Measurements from ENCODE around the gene STMN1. TPM values are rescaled to one million over a fixed set of nuclear protein-coding genes. Genes with fewer than 3 reads are reported as not detected.

Gene STMN1
- total and polyA plus RNA-seq, 10 of the 15 experiments (the other 5 are each of a cell fraction or from before 2014, with no cell fraction given), result 220 to 1,272 (median 603) TPM

- no peak for TF ChIP-seq MAX (IDR thresholded peaks at IDR 0.05; ENCODE audit: low read depth, low read length)
Measured at GRCh38 chr1:25929016-25929415, 22.8 kb upstream of the STMN1 start (continued).

GRCh38 chr1:25927521-25928265, 21.5 kb upstream of the STMN1 start:
- ChIA-PET SMC1A (ENCODE audit: uncharacterized antibody, unreplicated experiment) (no interaction called here), RAD21 (ENCODE audit: unreplicated experiment) (no interaction called here), POLR2A (no interaction called here), CTCF (interaction anchor here (0.6 to 1.0 kb wide), 2 partner anchors 10 to 82 kb away, joined by 3 to 4 read pairs; no protein-coding TSS in a partner anchor)
- DNase-seq (ENCODE audit: low read depth, low spot score) (no peak), FAIRE-seq (no peak), ATAC-seq (no peak)
- H3K4me1 ChIP-seq (ENCODE audit: control insufficient read depth, insufficient read depth, low read length), result 0 out of 2 replicates have a peak, but pooled peaks cover 2% of the 10 kb centered on the region
- H3K27ac ChIP-seq (ENCODE audit: control insufficient read depth, insufficient read depth), result no peak overlapping the region
- H3K36me3 ChIP-seq (ENCODE audit: control insufficient read depth in 2 of 2, insufficient read depth in 2 of 2, low read length in 1 of 2), result no peaks in the 10 kb centered on the region
- 75% methylated on average over 5 of the region's 5 CpGs for WGBS (ENCODE audit: insufficient coverage, insufficient replicate concordance, low lambda C conversion rate, missing lambda C conversion rate)
- no peaks in the 10 kb centered on the region for H3K9me3 ChIP-seq (replicated peaks; ENCODE audit: control insufficient read depth, insufficient read depth, low read length)
- in situ Hi-C loops (cut with MboI), result no loop called here
- intact Hi-C loops (cut with micrococcal nuclease; ENCODE audit: unreplicated experiment), result no loop called here
- no peaks in the 10 kb centered on the region; the same call in 1 of the 2 replicates for H4K20me1 ChIP-seq (ENCODE audit: control insufficient read depth, insufficient read depth)
- no peak overlapping the region for H2AFZ ChIP-seq (ENCODE audit: control insufficient read depth, low read depth, low read length)
- H3K4me3 ChIP-seq, result no peak overlapping the region
- peaks cover 0 to 12% of the 10 kb centered on the region in 2 experiments; a peak in 2 of 4 replicates for H3K27me3 ChIP-seq (replicated peaks in 1 of 2; ENCODE audit: control insufficient read depth in 2 of 2, insufficient read depth in 2 of 2, low read length in 1 of 2)
- no TSS peak for BruUV-seq (replicated peaks)
- H3K4me2 ChIP-seq (ENCODE audit: control insufficient read depth, insufficient read depth), result no peak overlapping the region
- H3K79me2 ChIP-seq (ENCODE audit: control insufficient read depth, insufficient read depth, low read length), result no peaks in the 10 kb centered on the region
- TF ChIP-seq YY1 (IDR thresholded peaks at IDR 0.05; ENCODE audit: low read depth, low read length) (no peak), MYB (IDR thresholded peaks at IDR 0.05; ENCODE audit: borderline replicate concordance, low read depth, low read length) (no peak), FOXM1 (IDR thresholded peaks at IDR 0.05; ENCODE audit: low read depth, low read length) (no peak), TCF7 (IDR thresholded peaks at IDR 0.05; ENCODE audit: borderline replicate concordance) (no peak), NFXL1 (IDR thresholded peaks at IDR 0.05; ENCODE audit: borderline replicate concordance) (no peak), SP1 (IDR thresholded peaks at IDR 0.05; ENCODE audit: low read depth, low read length) (no peak), ZZZ3 (IDR thresholded peaks at IDR 0.05; ENCODE audit: control insufficient read depth, insufficient read length, low read depth) (no peak), USF1 (IDR thresholded peaks at IDR 0.05; ENCODE audit: borderline replicate concordance, extremely low read length, insufficient read depth, low read depth, low read length) (no peak), HDGF (IDR thresholded peaks at IDR 0.05) (no peak), PKNOX1 (IDR thresholded peaks at IDR 0.05) (no peak), ZNF207 (IDR thresholded peaks at IDR 0.05; ENCODE audit: borderline replicate concordance) (no peak)
- H3K9ac ChIP-seq (ENCODE audit: control insufficient read depth, insufficient read depth, low read length), result no peak overlapping the region
